HAP-1 (cell line): ENCODE measurements around the gene WASHC2A.
"Not testable (repeated sequence)": the region's sequence is repeated elsewhere in the genome, so short reads cannot be mapped to it uniquely, and the experiment has no call there.

ENCODE experiments used
- DNase-seq, 2 experiments: peaks; one replicate each; pipeline ENCODE4 v3.0.0-alpha.2; 2016 to 2020; ENCODE audit warnings: low spot score in 2 of 2
- H3K27me3 ChIP-seq: fragments of 250-450 bp; sonication (Bioruptor Pico); 2 replicates; pipeline ENCODE4 v1.5.1; 2020; ENCODE audit warnings: low read depth, mild to moderate bottlenecking, moderate library complexity
- H3K36me3 ChIP-seq: fragments of 250-450 bp; sonication (Bioruptor Pico); replicated peaks from 2 replicates; pipeline ENCODE4 v1.5.1; 2020; ENCODE audit warnings: mild to moderate bottlenecking
- H3K4me1 ChIP-seq: fragments of 250-450 bp; sonication (Bioruptor Pico); 2 replicates; pipeline ENCODE4 v1.5.1; 2020; ENCODE audit warnings: mild to moderate bottlenecking
- H3K4me3 ChIP-seq: fragments of 250-450 bp; sonication (Bioruptor Pico); 2 replicates; pipeline ENCODE4 v1.5.1; 2020; ENCODE audit warnings: mild to moderate bottlenecking, moderate library complexity
- H3K9me3 ChIP-seq: fragments of 250-450 bp; sonication (Bioruptor Pico); 2 replicates; pipeline ENCODE4 v1.5.1; 2020; ENCODE audit warnings: mild to moderate bottlenecking, moderate library complexity
- in situ Hi-C: fragments of 300-500 bp; cut with MboI; formaldehyde crosslinking; loops from 3 replicates; pipeline ENCODE4 v1.14.3; 2020; ENCODE audit warnings: low sequenced_read_pairs, inconsistent platforms, mixed read lengths

WASHC2A gene

GRCh38 chr10:50143512-50144174 lies 75.9 kb downstream of the WASHC2A start:
- H3K9me3 ChIP-seq, H3K4me1 ChIP-seq, in situ Hi-C loops, H3K4me3 ChIP-seq, DNase-seq, H3K27me3 ChIP-seq, H3K36me3 ChIP-seq: not testable (repeated sequence)

- H3K4me1 ChIP-seq, H3K9me3 ChIP-seq, H3K4me3 ChIP-seq, H3K27me3 ChIP-seq, H3K36me3 ChIP-seq, in situ Hi-C loops, DNase-seq: not testable (repeated sequence)
These were observed 77.8 kb downstream of the WASHC2A start for GRCh38 chr10:50145575-50145974.

- no peak overlapping the region for H3K4me3 ChIP-seq
- in situ Hi-C loops, result no loop called here
- no peaks in the 10 kb centered on the region for H3K36me3 ChIP-seq
- DNase-seq, result no peak
- H3K4me1 ChIP-seq, result no peaks in the 10 kb centered on the region
- no peaks in the 10 kb centered on the region for H3K9me3 ChIP-seq
- no peaks in the 10 kb centered on the region for H3K27me3 ChIP-seq
These were observed 85.1 kb downstream of the WASHC2A start for GRCh38 chr10:50152792-50153272.

GRCh38 chr10:50157868-50158267 lies 90.1 kb downstream of the WASHC2A start:
- H3K27me3 ChIP-seq, in situ Hi-C loops, H3K36me3 ChIP-seq, H3K4me1 ChIP-seq, H3K4me3 ChIP-seq, DNase-seq, H3K9me3 ChIP-seq: not testable (repeated sequence)

- DNase-seq, H3K36me3 ChIP-seq, H3K4me3 ChIP-seq, H3K27me3 ChIP-seq, in situ Hi-C loops, H3K9me3 ChIP-seq, H3K4me1 ChIP-seq: not testable (repeated sequence)
These were observed 92.1 kb downstream of the WASHC2A start for GRCh38 chr10:50159856-50160255.

- in situ Hi-C loops, result not testable (repeated sequence)
These were observed 97.3 kb downstream of the WASHC2A start for GRCh38 chr10:50165038-50165437.

GRCh38 chr10:50167833-50168232 lies 100.1 kb downstream of the WASHC2A start:
- in situ Hi-C loops, H3K9me3 ChIP-seq, H3K36me3 ChIP-seq, DNase-seq, H3K27me3 ChIP-seq, H3K4me1 ChIP-seq, H3K4me3 ChIP-seq: not testable (repeated sequence)

More at GRCh38 chr10:50165038-50165437, 97.3 kb downstream of the WASHC2A start:
- H3K4me1 ChIP-seq, DNase-seq, H3K36me3 ChIP-seq, H3K9me3 ChIP-seq, H3K27me3 ChIP-seq, H3K4me3 ChIP-seq: not testable (repeated sequence)

- H3K4me1 ChIP-seq, H3K9me3 ChIP-seq, DNase-seq, in situ Hi-C loops, H3K36me3 ChIP-seq, H3K4me3 ChIP-seq, H3K27me3 ChIP-seq: not testable (repeated sequence)
These were observed 101.8 kb downstream of the WASHC2A start for GRCh38 chr10:50169506-50169905.

GRCh38 chr10:50174788-50175525 lies 107.2 kb downstream of the WASHC2A start:
- H3K27me3 ChIP-seq, in situ Hi-C loops, H3K9me3 ChIP-seq, DNase-seq, H3K36me3 ChIP-seq, H3K4me1 ChIP-seq, H3K4me3 ChIP-seq: not testable (repeated sequence)
